ENCODE data around the gene OSBPL2. TPM values are rescaled to one million over a fixed set of nuclear protein-coding genes. Genes with fewer than 3 reads are reported as not detected.

The OSBPL2 gene
- total and polyA plus RNA-seq, 2 experiments from 2014 or later, result 16.6 to 31.2 TPM

DNA sequence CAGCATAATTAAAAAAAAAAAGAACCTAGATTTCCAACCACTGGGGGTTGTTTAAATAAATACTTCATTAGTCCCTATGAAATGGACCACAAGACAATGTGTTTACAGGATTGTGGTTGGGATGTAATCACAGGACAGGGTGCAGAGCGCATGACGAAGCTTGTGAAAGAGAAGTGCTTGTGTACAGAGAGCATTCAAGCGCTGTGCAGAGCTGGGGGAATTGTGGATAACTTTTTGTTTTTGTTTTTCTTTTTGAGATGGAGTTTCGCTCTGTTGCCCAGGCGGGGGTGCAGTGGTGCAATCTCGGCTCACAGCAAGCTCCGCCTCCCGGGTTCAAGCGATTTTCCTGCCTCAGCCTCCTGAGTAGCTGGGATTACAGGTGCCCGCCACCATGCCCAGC lies 106.5 kb downstream of the OSBPL2 start:
- Mint-ChIP-seq H3K4me1 (peaks cover 5% of the 10 kb centered on the region; the same call in 2 of the 3 replicates), H3K4me3 (no peak overlapping the region; the same call in 2 of the 3 replicates), H3K36me3 (ENCODE audit: low read depth) (peaks cover 80% of the 10 kb centered on the region), H3K27ac (no peak overlapping the region), H3K9me3 (peaks cover 20% of the 10 kb centered on the region), H3K27me3 (ENCODE audit: insufficient read depth, low read depth, poor library complexity) (peaks cover 12% of the 10 kb centered on the region)
- Histone ChIP-seq H3F3A (replicated peaks; ENCODE audit: low read depth) (peaks cover 22% of the 10 kb centered on the region), H3K9me2 (ENCODE audit: insufficient read depth) (no peaks in the 10 kb centered on the region), H3K4me3 (no peak overlapping the region), H3K79me2 (replicated peaks; ENCODE audit: insufficient read depth) (peaks cover 13% of the 10 kb centered on the region; the same call in 1 of the 2 replicates), H3K27ac (ENCODE audit: low read depth) (no peak overlapping the region), H4K20me1 (replicated peaks; ENCODE audit: insufficient read depth) (no peaks in the 10 kb centered on the region; the same call in 1 of the 2 replicates), H3K27me3 (ENCODE audit: insufficient read depth) (no peaks in the 10 kb centered on the region), H3K4me1 (ENCODE audit: insufficient read depth) (no peaks in the 10 kb centered on the region), H3K36me3 (ENCODE audit: insufficient read depth) (peaks cover 45% of the 10 kb centered on the region), H3K4me2 (no peak overlapping the region), H2AFZ (no peak overlapping the region)
- TF ChIP-seq CREB1 (CRISPR knock-in tag; IDR thresholded peaks at IDR 0.05; ENCODE audit: low read depth), result no peak
- TF ChIP-seq, protein P1, sequence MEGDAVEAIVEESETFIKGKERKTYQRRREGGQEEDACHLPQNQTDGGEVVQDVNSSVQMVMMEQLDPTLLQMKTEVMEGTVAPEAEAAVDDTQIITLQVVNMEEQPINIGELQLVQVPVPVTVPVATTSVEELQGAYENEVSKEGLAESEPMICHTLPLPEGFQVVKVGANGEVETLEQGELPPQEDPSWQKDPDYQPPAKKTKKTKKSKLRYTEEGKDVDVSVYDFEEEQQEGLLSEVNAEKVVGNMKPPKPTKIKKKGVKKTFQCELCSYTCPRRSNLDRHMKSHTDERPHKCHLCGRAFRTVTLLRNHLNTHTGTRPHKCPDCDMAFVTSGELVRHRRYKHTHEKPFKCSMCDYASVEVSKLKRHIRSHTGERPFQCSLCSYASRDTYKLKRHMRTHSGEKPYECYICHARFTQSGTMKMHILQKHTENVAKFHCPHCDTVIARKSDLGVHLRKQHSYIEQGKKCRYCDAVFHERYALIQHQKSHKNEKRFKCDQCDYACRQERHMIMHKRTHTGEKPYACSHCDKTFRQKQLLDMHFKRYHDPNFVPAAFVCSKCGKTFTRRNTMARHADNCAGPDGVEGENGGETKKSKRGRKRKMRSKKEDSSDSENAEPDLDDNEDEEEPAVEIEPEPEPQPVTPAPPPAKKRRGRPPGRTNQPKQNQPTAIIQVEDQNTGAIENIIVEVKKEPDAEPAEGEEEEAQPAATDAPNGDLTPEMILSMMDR (conservative IDR thresholded peaks at IDR 0.05; ENCODE audit: low read depth in 2 of 2), result 0 out of 4 replicates have a peak, but pooled peaks of 1 of the 2 experiments have one; percentile 8
- DNase-seq (ENCODE audit: low spot score) (no peak), ATAC-seq (no peak)

Small RNA genes within 50 kb of the gene (microRNA-seq; reads per million reads assigned to microRNA genes)
- gene MIR4758, result 0.89 reads per million

Other genes with a start within 250 kb of the OSBPL2 start
- gene TAF4, start 172.6 kb upstream of the OSBPL2 start, total RNA-seq (2014; rRNA removed; shearing (Covaris generic)), result 33.9 and 60.0 TPM in 2 replicates
- gene TAF4, start 172.6 kb upstream of the OSBPL2 start, polyA plus RNA-seq (2016; fragmentation: Nextera tagmentation; extraction: Ambion mirVana), result 7.2 and 7.8 TPM in 2 replicates
- 46.3 and 55.7 TPM in 2 replicates for gene LSM14B, start 116.0 kb upstream of the OSBPL2 start, total RNA-seq (2014; rRNA removed; shearing (Covaris generic))
- 9.6 and 12.1 TPM in 2 replicates for gene LSM14B, start 116.0 kb upstream of the OSBPL2 start, polyA plus RNA-seq (2016; fragmentation: Nextera tagmentation; extraction: Ambion mirVana)
- 357 and 427 TPM in 2 replicates for gene PSMA7, start 95.1 kb upstream of the OSBPL2 start, total RNA-seq (2014; rRNA removed; shearing (Covaris generic))
- gene PSMA7, start 95.1 kb upstream of the OSBPL2 start, polyA plus RNA-seq (2016; fragmentation: Nextera tagmentation; extraction: Ambion mirVana), result 610 and 628 TPM in 2 replicates
- gene SS18L1, start 94.8 kb upstream of the OSBPL2 start, total RNA-seq (2014; rRNA removed; shearing (Covaris generic)), result 24.6 and 32.6 TPM in 2 replicates
- 6.5 and 7.3 TPM in 2 replicates for gene SS18L1, start 94.8 kb upstream of the OSBPL2 start, polyA plus RNA-seq (2016; fragmentation: Nextera tagmentation; extraction: Ambion mirVana)
- gene MTG2, start 55.5 kb upstream of the OSBPL2 start, total RNA-seq (2014; rRNA removed; shearing (Covaris generic)), result 11.3 and 13.6 TPM in 2 replicates
- gene MTG2, start 55.5 kb upstream of the OSBPL2 start, polyA plus RNA-seq (2016; fragmentation: Nextera tagmentation; extraction: Ambion mirVana), result 11.7 and 15.4 TPM in 2 replicates
- gene HRH3, start 18.2 kb upstream of the OSBPL2 start, total RNA-seq (2014; rRNA removed; shearing (Covaris generic)), result 2.9 and 5.2 TPM in 2 replicates
- 1.5 and 2.0 TPM in 2 replicates for gene HRH3, start 18.2 kb upstream of the OSBPL2 start, polyA plus RNA-seq (2016; fragmentation: Nextera tagmentation; extraction: Ambion mirVana)
- 223 and 243 TPM in 2 replicates for gene ADRM1, start 64.5 kb downstream of the OSBPL2 start, total RNA-seq (2014; rRNA removed; shearing (Covaris generic))
- 206 and 224 TPM in 2 replicates for gene ADRM1, start 64.5 kb downstream of the OSBPL2 start, polyA plus RNA-seq (2016; fragmentation: Nextera tagmentation; extraction: Ambion mirVana)
- 215 and 298 TPM in 2 replicates for gene LAMA5, start 128.8 kb downstream of the OSBPL2 start, total RNA-seq (2014; rRNA removed; shearing (Covaris generic))
- 192 and 201 TPM in 2 replicates for gene LAMA5, start 128.8 kb downstream of the OSBPL2 start, polyA plus RNA-seq (2016; fragmentation: Nextera tagmentation; extraction: Ambion mirVana)
- 759 and 964 TPM in 2 replicates for gene RPS21, start 148.6 kb downstream of the OSBPL2 start, total RNA-seq (2014; rRNA removed; shearing (Covaris generic))
- gene RPS21, start 148.6 kb downstream of the OSBPL2 start, polyA plus RNA-seq (2016; fragmentation: Nextera tagmentation; extraction: Ambion mirVana), result 2,298 and 2,471 TPM in 2 replicates
- 12.6 and 12.7 TPM in 2 replicates for gene CABLES2, start 168.8 kb downstream of the OSBPL2 start, total RNA-seq (2014; rRNA removed; shearing (Covaris generic))
- 4.3 and 5.1 TPM in 2 replicates for gene CABLES2, start 168.8 kb downstream of the OSBPL2 start, polyA plus RNA-seq (2016; fragmentation: Nextera tagmentation; extraction: Ambion mirVana)
- 0.66 and 1.1 TPM in 2 replicates for gene RBBP8NL, start 189.0 kb downstream of the OSBPL2 start, total RNA-seq (2014; rRNA removed; shearing (Covaris generic))
- 0.10 and 0.64 TPM in 2 replicates for gene RBBP8NL, start 189.0 kb downstream of the OSBPL2 start, polyA plus RNA-seq (2016; fragmentation: Nextera tagmentation; extraction: Ambion mirVana)
- gene GATA5, start 237.5 kb downstream of the OSBPL2 start, total RNA-seq (2014; rRNA removed; shearing (Covaris generic)), result 0.73 and 1.2 TPM in 2 replicates
- 0.31 and 0.60 TPM in 2 replicates for gene GATA5, start 237.5 kb downstream of the OSBPL2 start, polyA plus RNA-seq (2016; fragmentation: Nextera tagmentation; extraction: Ambion mirVana)

Data from GM23338 (cell line).